ENCODE data around the gene PLA2G2D. TPM values are rescaled to one million over a fixed set of nuclear protein-coding genes. Genes with fewer than 3 reads are reported as not detected.

The PLA2G2D gene
- total and polyA plus RNA-seq, 9 of the 15 experiments (the other 6 are each of a cell fraction or from before 2014, with no cell fraction given): not detected

DNA sequence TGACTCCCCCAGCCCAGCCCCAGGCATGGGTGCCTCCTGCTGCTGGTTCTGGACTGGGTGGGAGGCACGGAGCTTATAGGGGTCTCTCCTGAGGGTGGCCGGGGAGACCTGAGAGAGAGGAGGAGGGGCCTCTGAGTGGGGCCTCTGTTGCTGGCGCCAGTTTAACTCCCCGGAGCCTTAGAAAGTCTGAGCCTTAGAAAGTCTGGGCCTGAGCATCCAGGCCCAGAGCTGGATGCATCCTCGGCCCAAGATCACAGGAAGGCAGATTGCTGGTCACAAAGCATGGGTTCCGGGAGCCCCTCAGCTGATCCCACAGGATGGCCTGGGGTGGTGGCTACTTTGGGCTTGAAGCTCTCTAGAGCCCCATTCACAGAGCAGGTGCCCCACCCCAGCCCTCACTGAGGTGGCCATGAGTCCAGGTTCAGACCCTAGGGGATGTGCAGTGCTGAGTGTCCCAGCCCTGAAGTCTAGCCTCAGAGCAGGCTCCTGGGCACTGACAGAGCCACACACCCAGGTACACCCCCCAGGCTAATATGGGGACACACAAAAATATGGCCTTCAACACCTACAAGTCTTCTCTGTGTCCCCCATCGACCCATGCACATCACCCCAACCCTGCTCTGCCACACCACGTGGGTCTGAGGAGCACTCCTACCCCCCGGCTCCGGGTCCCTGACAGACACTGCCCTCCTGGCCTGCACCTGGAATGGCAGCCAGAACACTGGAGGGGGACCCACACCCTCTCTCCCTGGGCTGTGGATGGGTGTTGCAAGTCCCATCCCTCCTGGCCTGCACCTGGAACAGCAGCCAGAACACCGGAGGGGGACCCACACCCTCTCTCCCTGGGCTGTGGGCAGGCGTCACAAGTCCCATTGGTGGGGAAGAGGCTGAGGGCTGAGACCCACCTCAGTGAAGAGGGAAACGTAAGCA, 29.5 kb upstream of the PLA2G2D start (continued):
- TF ChIP-seq, protein P1, sequence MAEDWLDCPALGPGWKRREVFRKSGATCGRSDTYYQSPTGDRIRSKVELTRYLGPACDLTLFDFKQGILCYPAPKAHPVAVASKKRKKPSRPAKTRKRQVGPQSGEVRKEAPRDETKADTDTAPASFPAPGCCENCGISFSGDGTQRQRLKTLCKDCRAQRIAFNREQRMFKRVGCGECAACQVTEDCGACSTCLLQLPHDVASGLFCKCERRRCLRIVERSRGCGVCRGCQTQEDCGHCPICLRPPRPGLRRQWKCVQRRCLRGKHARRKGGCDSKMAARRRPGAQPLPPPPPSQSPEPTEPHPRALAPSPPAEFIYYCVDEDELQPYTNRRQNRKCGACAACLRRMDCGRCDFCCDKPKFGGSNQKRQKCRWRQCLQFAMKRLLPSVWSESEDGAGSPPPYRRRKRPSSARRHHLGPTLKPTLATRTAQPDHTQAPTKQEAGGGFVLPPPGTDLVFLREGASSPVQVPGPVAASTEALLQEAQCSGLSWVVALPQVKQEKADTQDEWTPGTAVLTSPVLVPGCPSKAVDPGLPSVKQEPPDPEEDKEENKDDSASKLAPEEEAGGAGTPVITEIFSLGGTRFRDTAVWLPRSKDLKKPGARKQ (CRISPR knock-in tag; IDR thresholded peaks at IDR 0.05): no peak

DNA sequence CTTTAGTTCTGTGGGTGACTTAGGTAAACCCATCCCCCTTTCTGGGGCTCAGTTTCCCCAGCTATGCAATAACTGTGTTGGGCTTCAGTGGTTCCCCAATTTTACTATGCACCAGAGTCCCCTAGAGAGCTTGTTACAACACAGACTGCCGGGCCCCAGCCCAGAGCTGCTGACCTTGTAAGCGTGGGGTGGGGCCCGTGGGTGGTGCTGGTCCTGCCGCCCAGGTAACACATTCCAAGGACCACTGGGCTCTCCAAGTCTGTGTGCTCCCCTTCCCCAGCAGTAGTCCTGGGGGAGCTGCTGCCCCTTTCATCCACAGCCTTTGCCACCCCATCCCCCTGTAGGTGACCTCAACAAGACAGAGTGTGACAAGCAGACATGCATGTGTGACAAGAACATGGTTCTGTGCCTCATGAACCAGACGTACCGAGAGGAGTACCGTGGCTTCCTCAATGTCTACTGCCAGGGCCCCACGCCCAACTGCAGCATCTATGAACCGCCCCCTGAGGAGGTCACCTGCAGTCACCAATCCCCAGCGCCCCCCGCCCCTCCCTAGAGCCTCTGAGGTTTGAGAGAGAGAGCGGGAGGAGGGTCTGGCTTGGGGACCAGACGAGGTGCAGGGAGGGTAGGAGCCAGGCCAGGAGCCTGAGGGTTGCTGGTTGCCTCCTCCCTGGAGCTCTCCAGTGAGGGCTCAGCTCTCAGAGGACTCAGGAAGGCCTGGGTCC, 28.7 kb upstream of the PLA2G2D start:
- DNase-seq (ENCODE audit: extremely low read depth in 1 of 4, low spot score in 3 of 4) (no peak), FAIRE-seq (no peak), ATAC-seq (no peak)
- POLR2A ChIA-PET: interaction anchor here (0.6 to 2.1 kb wide), 3 partner anchors 13 to 223 kb away, joined by 4 to 5 read pairs (median 4); no protein-coding TSS in a partner anchor
- WGBS (ENCODE audit: insufficient coverage, low coverage, missing lambda C conversion rate): 4% methylated on average over 13 of the region's 13 CpGs
- no peaks in the 10 kb centered on the region for H3K79me2 ChIP-seq (ENCODE audit: control insufficient read depth, insufficient read depth, low read length)
- H3K9me3 ChIP-seq (replicated peaks; ENCODE audit: control insufficient read depth, insufficient read depth, low read depth, low read length): no peaks in the 10 kb centered on the region
- no TSS peak for BruUV-seq (replicated peaks)
- 0 out of 4 replicates have a peak overlapping the region, but pooled peaks of 1 of the 2 experiments have one; percentile 3 for H3K9ac ChIP-seq (ENCODE audit: insufficient read depth in 1 of 2, low read depth in 2 of 2, low read length in 2 of 2)
- no peak overlapping the region for H3K27ac ChIP-seq (ENCODE audit: extremely low read depth, low read depth, low read length)
- no peaks in the 10 kb centered on the region for H3K36me3 ChIP-seq (ENCODE audit: control insufficient read depth, insufficient read depth, low read length)
- H2AFZ ChIP-seq (ENCODE audit: low read depth, low read length): no peak overlapping the region
- no peak overlapping the region for H3K4me3 ChIP-seq
- CTCF ChIA-PET (ENCODE audit: low intra/inter-chr PET ratio): interaction anchor here (0.7 kb wide), 1 partner anchor 345 kb away, joined by 6 read pairs; no protein-coding TSS in a partner anchor
- H3K27me3 ChIP-seq (ENCODE audit: control insufficient read depth in 2 of 2, insufficient read depth in 2 of 2, low read length in 2 of 2): peaks cover 2 to 41% of the 10 kb centered on the region in 2 experiments; a peak in 4 of 5 replicates
- in situ Hi-C loops (cut with MboI) (no loop called here), intact Hi-C loops (cut with micrococcal nuclease) (no loop called here)
- H3K4me1 ChIP-seq (replicated peaks in 1 of 2; ENCODE audit: control insufficient read depth in 2 of 2, insufficient read depth in 2 of 2, low read length in 2 of 2): peaks cover 0 to 26% of the 10 kb centered on the region in 2 experiments; a peak in 3 of 5 replicates
- no peak overlapping the region for H3K4me2 ChIP-seq (ENCODE audit: insufficient read depth, low read length)
- H4K20me1 ChIP-seq (replicated peaks; ENCODE audit: control insufficient read depth, insufficient read depth, low read length): no peaks in the 10 kb centered on the region; the same call in 1 of the 2 replicates
- no peaks in the 10 kb centered on the region for H3K9me1 ChIP-seq (ENCODE audit: control insufficient read depth, insufficient read depth, low read length)
- TF ChIP-seq GATA2 (CRISPR knock-in tag; IDR thresholded peaks at IDR 0.05) (no peak), SIRT6 (IDR thresholded peaks at IDR 0.05; ENCODE audit: low read depth, low read length) (no peak), NONO (IDR thresholded peaks at IDR 0.05; ENCODE audit: low read depth in 2 of 2, low read length in 1 of 2) (no peak), FOXJ2 (tag; IDR thresholded peaks at IDR 0.05) (no peak), MCM7 (IDR thresholded peaks at IDR 0.05) (no peak), KDM5B (IDR thresholded peaks at IDR 0.05; ENCODE audit: insufficient replicate concordance, low read depth, low read length) (no peak), PHB2 (IDR thresholded peaks at IDR 0.05; ENCODE audit: low read depth) (no peak), CEBPB (tag; IDR thresholded peaks at IDR 0.05) (no peak), HDAC2 (IDR thresholded peaks at IDR 0.05) (no peak), PTRF (tag; IDR thresholded peaks at IDR 0.05) (no peak)
- TF ChIP-seq, protein P2, sequence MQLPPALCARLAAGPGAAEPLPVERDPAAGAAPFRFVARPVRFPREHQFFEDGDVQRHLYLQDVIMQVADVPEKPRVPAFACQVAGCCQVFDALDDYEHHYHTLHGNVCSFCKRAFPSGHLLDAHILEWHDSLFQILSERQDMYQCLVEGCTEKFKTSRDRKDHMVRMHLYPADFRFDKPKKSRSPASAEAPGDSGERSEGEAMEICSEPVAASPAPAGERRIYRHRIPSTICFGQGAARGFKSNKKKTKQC (CRISPR knock-in tag; IDR thresholded peaks at IDR 0.05): no peak
- TF ChIP-seq, protein P3, sequence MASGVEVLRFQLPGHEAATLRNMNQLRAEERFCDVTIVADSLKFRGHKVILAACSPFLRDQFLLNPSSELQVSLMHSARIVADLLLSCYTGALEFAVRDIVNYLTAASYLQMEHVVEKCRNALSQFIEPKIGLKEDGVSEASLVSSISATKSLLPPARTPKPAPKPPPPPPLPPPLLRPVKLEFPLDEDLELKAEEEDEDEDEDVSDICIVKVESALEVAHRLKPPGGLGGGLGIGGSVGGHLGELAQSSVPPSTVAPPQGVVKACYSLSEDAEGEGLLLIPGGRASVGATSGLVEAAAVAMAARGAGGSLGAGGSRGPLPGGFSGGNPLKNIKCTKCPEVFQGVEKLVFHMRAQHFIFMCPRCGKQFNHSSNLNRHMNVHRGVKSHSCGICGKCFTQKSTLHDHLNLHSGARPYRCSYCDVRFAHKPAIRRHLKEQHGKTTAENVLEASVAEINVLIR (CRISPR knock-in tag; IDR thresholded peaks at IDR 0.05): no peak
- TF ChIP-seq, protein P1 (CRISPR knock-in tag; IDR thresholded peaks at IDR 0.05): no peak
